VCaP (cell line): ENCODE results near the gene SLC4A9.

Experiments used
- H3K27ac ChIP-seq: fragments of 450-650 bp; 2 replicates; pipeline ENCODE4 v1.5.1; 2017
- TF ChIP-seq, protein P1 (sequence below): fragments of 450-650 bp; conservative IDR thresholded peaks from 2 replicates; pipeline ENCODE4 v1.5.1; 2017; ENCODE audit warnings: mild to moderate bottlenecking, moderate library complexity

Gene SLC4A9

GRCh38 chr5:140362875-140363630 is 3.1 kb downstream of the SLC4A9 start:
- TF ChIP-seq, protein P1, sequence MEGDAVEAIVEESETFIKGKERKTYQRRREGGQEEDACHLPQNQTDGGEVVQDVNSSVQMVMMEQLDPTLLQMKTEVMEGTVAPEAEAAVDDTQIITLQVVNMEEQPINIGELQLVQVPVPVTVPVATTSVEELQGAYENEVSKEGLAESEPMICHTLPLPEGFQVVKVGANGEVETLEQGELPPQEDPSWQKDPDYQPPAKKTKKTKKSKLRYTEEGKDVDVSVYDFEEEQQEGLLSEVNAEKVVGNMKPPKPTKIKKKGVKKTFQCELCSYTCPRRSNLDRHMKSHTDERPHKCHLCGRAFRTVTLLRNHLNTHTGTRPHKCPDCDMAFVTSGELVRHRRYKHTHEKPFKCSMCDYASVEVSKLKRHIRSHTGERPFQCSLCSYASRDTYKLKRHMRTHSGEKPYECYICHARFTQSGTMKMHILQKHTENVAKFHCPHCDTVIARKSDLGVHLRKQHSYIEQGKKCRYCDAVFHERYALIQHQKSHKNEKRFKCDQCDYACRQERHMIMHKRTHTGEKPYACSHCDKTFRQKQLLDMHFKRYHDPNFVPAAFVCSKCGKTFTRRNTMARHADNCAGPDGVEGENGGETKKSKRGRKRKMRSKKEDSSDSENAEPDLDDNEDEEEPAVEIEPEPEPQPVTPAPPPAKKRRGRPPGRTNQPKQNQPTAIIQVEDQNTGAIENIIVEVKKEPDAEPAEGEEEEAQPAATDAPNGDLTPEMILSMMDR, result peak; percentile 64
- no peak overlapping the region for H3K27ac ChIP-seq

GRCh38 chr5:140363631-140364471 is 3.9 kb downstream of the SLC4A9 start:
- TF ChIP-seq, protein P1, result no peak
- H3K27ac ChIP-seq, result no peak overlapping the region

GRCh38 chr5:140364472-140364765 is 4.4 kb downstream of the SLC4A9 start:
- H3K27ac ChIP-seq, result no peak overlapping the region
- TF ChIP-seq, protein P1, result no peak

DNA sequence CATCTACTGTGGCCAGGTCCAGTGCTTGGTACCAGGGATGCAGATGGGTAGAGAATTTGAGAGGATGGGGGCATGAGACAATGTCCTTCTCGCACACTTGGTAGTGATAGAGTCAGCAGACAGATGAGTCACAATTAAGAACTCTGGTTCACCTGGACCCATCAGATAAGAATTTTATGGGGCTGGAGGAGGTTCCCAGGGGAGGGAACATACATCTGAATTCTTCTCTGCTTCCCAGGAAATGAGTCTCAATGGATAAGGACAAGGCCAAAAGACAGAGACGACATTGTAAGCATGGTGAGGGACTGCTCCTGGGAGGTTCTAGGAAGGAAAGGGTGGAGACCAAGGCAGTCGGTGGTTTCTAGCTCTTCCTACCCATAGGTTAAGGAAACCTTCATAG is 5.3 kb downstream of the SLC4A9 start:
- TF ChIP-seq, protein P1, result no peak
- H3K27ac ChIP-seq, result no peak overlapping the region

- TF ChIP-seq, protein P1, result no peak
- H3K27ac ChIP-seq, result no peak overlapping the region
Observed at GRCh38 chr5:140365941-140366340, 5.9 kb downstream of the SLC4A9 start.

GRCh38 chr5:140366589-140367255 is 6.7 kb downstream of the SLC4A9 start:
- TF ChIP-seq, protein P1, result no peak
- H3K27ac ChIP-seq, result no peak overlapping the region
